HG02943 (cell line): Measurements from ENCODE around the gene NUCKS1.

ENCODE experiments used
- ATAC-seq: cut with Tn5 transposase; IDR thresholded peaks from one replicate; pipeline ENCODE4 v1.9.1; 2021; ENCODE audit warnings: mild to moderate bottlenecking, low read depth, moderate library complexity; ENCODE audit not compliant: unreplicated experiment

Gene NUCKS1

GRCh38 chr1:205676597-205676996, 73.4 kb downstream of the NUCKS1 start:
- ATAC-seq, result no peak

- ATAC-seq, result no peak
These were observed 74.0 kb downstream of the NUCKS1 start for GRCh38 chr1:205676002-205676401.

- ATAC-seq, result no peak
These were observed 74.7 kb downstream of the NUCKS1 start for GRCh38 chr1:205675247-205675646.

- no peak for ATAC-seq
These were observed 77.0 kb downstream of the NUCKS1 start for GRCh38 chr1:205672970-205673369.

- ATAC-seq, result no peak
These were observed 77.5 kb downstream of the NUCKS1 start for GRCh38 chr1:205672395-205672889.

GRCh38 chr1:205670611-205671430, 79.2 kb downstream of the NUCKS1 start:
- no peak for ATAC-seq

- ATAC-seq, result no peak
These were observed 79.9 kb downstream of the NUCKS1 start for GRCh38 chr1:205670150-205670446.

- ATAC-seq, result no peak
These were observed 80.4 kb downstream of the NUCKS1 start for GRCh38 chr1:205669341-205670149.

GRCh38 chr1:205668951-205669340, 81.0 kb downstream of the NUCKS1 start:
- no peak for ATAC-seq

GRCh38 chr1:205667909-205668643, 81.9 kb downstream of the NUCKS1 start:
- no peak for ATAC-seq

- ATAC-seq, result no peak
These were observed 83.4 kb downstream of the NUCKS1 start for GRCh38 chr1:205666372-205667166.

GRCh38 chr1:205665201-205666045, 84.6 kb downstream of the NUCKS1 start:
- ATAC-seq, result no peak

- ATAC-seq, result no peak
These were observed 85.5 kb downstream of the NUCKS1 start for GRCh38 chr1:205664399-205665017.

- no peak for ATAC-seq
These were observed 86.6 kb downstream of the NUCKS1 start for GRCh38 chr1:205663286-205663936.
